HG03354 (cell line): ENCODE data around the gene SNX20.

ENCODE experiments used
- ATAC-seq: cut with Tn5 transposase; IDR thresholded peaks from one replicate; pipeline ENCODE4 v1.9.1; 2021; ENCODE audit warnings: mild to moderate bottlenecking; ENCODE audit not compliant: unreplicated experiment, poor library complexity, severe bottlenecking

SNX20 gene

DNA sequence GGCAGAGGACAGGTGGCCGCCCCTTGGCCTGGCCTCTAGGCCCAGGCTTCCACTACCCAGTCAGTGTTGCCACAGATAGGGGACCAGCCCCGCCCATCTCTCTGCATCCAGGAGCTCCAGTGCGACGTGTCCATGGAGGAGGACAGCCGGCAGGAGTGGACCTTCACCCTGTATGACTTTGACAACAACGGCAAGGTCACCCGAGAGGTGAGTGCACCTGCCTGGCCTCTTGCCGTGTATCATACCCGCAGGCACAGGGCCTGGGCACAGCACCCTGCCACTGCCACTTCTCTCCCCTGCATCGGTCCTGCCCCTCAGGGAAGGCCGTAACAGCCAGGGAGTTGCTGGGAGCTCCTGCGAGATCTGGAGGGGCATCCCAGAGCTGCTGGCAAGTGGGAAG lies 55.7 kb downstream of the SNX20 start:
- ATAC-seq: no peak

- no peak for ATAC-seq
Measured at GRCh38 chr16:50624449-50624970, 56.6 kb downstream of the SNX20 start.

DNA sequence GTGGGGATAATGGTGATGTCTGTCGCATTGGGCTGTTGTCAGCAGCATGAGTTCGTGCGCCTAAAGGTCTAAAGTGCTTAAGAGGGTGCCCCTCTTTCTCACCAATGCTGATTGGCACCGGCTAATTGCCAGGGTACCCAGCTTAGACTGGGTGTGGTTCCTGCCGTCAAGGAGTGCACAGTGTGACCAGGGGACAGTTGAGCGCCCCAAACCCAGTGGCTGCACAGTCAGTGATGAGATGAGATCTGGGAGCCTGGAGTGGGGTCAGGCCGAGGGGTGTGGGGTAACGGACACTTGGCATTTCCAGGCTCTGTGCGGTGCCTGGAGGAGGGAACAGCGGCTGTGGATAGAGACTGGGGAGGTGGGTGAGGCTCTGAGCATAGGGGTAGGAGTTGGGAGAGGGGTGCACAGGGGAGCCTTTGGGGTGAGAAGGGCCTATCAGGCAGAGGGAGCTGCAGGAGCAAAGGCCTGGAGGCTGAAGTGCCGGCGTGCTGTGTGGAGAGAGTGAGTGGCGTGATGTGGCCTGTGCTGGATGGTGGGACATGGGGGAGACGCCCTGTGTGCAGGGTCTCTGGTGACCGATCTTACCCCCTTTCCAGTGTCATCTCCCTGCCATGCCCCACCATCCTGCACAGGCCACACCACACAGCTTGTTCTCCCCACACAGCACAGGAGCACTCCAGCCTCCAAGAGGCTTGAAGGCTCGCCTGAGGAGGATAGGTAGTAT lies 58.3 kb downstream of the SNX20 start:
- ATAC-seq: no peak

DNA sequence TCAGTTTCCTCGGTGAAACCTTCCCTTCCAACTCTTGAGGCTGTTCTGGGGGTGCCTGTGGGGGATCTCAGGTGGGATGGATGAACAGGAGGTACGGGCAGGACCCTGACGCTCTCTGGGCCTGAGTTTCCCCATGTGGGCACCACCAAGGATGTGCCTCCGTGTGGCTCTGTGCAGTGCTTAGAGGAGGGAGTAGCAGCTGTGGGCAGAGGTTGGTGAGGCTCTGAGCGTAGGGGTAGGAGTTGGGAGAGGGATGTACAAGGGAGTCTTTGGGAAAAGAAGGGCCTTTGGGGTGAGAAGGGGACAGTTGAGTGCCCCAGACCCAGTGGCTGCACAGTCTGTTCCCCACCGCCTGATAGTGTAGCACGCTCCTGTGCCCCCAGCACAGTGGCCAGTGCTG lies 59.1 kb downstream of the SNX20 start:
- no peak for ATAC-seq
